ENCODE results near the gene SUSD1. TPM values are rescaled to one million over a fixed set of nuclear protein-coding genes. Genes with fewer than 3 reads are reported as not detected.
"Not testable (repeated sequence)": the region's sequence is repeated elsewhere in the genome, so short reads cannot be mapped to it uniquely, and the experiment has no call there.

SUSD1 gene
- total and polyA plus RNA-seq, 12 donors = 1.5 to 14.7 (median 4.3) TPM

- no peak for DNase-seq
- intact Hi-C loops (cut with DNase I) = no loop called here
- no peak overlapping the region for H3K27ac ChIP-seq
- peaks cover 0 to 5% (median 0%) of the 10 kb centered on the region in 9 donors for H3K4me1 ChIP-seq
- no peak for TF ChIP-seq CTCF (IDR thresholded peaks at IDR 0.05)
- H3K9me3 ChIP-seq = peaks cover 0 to 14% (median 3%) of the 10 kb centered on the region in 11 donors
- ATAC-seq = no peak
- H3K27me3 ChIP-seq = no peaks in the 10 kb centered on the region
- no peak overlapping the region for H3K4me3 ChIP-seq
- WGBS, 2 donors = 75 to 76% methylated on average over 5 of the region's 5 CpGs
- peaks cover 0 to 10% (median 0%) of the 10 kb centered on the region in 9 donors for H3K36me3 ChIP-seq
Measured at GRCh38 chr9:112130997-112131396, 44.1 kb downstream of the SUSD1 start.

- TF ChIP-seq CTCF (IDR thresholded peaks at IDR 0.05) = no peak
- Histone ChIP-seq H3K9me3 (peaks cover 0 to 14% (median 3%) of the 10 kb centered on the region in 11 donors), H3K4me1 (no peaks in the 10 kb centered on the region), H3K27me3 (no peaks in the 10 kb centered on the region), H3K36me3 (peaks cover 0 to 10% (median 0%) of the 10 kb centered on the region in 9 donors), H3K4me3 (no peak overlapping the region), H3K27ac (no peak overlapping the region)
- ATAC-seq (no peak), DNase-seq (no peak)
- WGBS, 2 donors = 88 to 93% methylated on average over 2 of the region's 2 CpGs
- intact Hi-C loops (cut with DNase I) = no loop called here
Measured at GRCh38 chr9:112130347-112130746, 44.8 kb downstream of the SUSD1 start.

GRCh38 chr9:112129246-112129645 is 45.9 kb downstream of the SUSD1 start:
- no peak for TF ChIP-seq CTCF (IDR thresholded peaks at IDR 0.05)
- WGBS, 2 donors = 91 to 92% methylated on average over 6 of the region's 6 CpGs
- no peak for ATAC-seq
- Histone ChIP-seq H3K4me1 (no peaks in the 10 kb centered on the region), H3K9me3 (peaks cover 0 to 14% (median 3%) of the 10 kb centered on the region in 11 donors), H3K36me3 (peaks cover 0 to 10% (median 0%) of the 10 kb centered on the region in 9 donors), H3K27ac (no peak overlapping the region), H3K4me3 (no peak overlapping the region), H3K27me3 (no peaks in the 10 kb centered on the region)
- no peak for DNase-seq
- intact Hi-C loops (cut with DNase I) = no loop called here

GRCh38 chr9:112128399-112128798 is 46.7 kb downstream of the SUSD1 start:
- intact Hi-C loops (cut with DNase I); H3K4me1 ChIP-seq; H3K4me3 ChIP-seq; ATAC-seq; DNase-seq; H3K27ac ChIP-seq; H3K9me3 ChIP-seq; H3K27me3 ChIP-seq: not testable (repeated sequence)
- H3K36me3 ChIP-seq = peaks cover 0 to 15% (median 0%) of the 10 kb centered on the region in 9 donors
- WGBS, 2 donors = 96 to 98% methylated on average over 5 of the region's 5 CpGs

- 91 to 97% methylated on average over 3 of the region's 3 CpGs for WGBS, 2 donors
Measured at GRCh38 chr9:112127281-112127680, 47.8 kb downstream of the SUSD1 start.

More at GRCh38 chr9:112127281-112127680, 47.8 kb downstream of the SUSD1 start:
- H3K9me3 ChIP-seq = no peaks in the 10 kb centered on the region
- no peak for DNase-seq
- intact Hi-C loops (cut with DNase I) = no loop called here
- no peak overlapping the region for H3K4me3 ChIP-seq
- H3K4me1 ChIP-seq = no peaks in the 10 kb centered on the region
- H3K36me3 ChIP-seq = peaks cover 0 to 21% (median 0%) of the 10 kb centered on the region in 9 donors
- H3K27me3 ChIP-seq = no peaks in the 10 kb centered on the region
- no peak for ATAC-seq
- no peak overlapping the region for H3K27ac ChIP-seq
- TF ChIP-seq CTCF (IDR thresholded peaks at IDR 0.05) = no peak

Measured in heart right ventricle (tissue), 16 donors.